Gastroesophageal sphincter (tissue), 3 donors: ENCODE measurements around the gene IGF2R.

ENCODE experiments used
- EP300 ChIP-seq: sonication (generic); formaldehyde crosslinking; IDR thresholded peaks from one replicate; pipeline ENCODE4 v1.6.1; 2017; ENCODE audit warnings: antibody characterized with exemption, mild to moderate bottlenecking
- POLR2A ChIP-seq, 2 donors: fragments of 450-650 bp; IDR thresholded peaks; one replicate each; pipeline ENCODE4 v1.6.1; 2017; ENCODE audit warnings: antibody characterized with exemption in 2 of 2, mild to moderate bottlenecking in 2 of 2, moderate library complexity in 1 of 2
- POLR2AphosphoS5 ChIP-seq: sonication (generic); formaldehyde crosslinking; IDR thresholded peaks from one replicate; pipeline ENCODE4 v1.6.1; 2017; ENCODE audit warnings: antibody characterized with exemption
- TF ChIP-seq, protein P1 (sequence below), 4 experiments: fragments of 200-600 bp in 2 of 4; fragments of 450-650 bp in 2 of 4; sonication (generic) in 1 of 4; IDR thresholded peaks; one replicate each; pipeline ENCODE4 v1.5.1; 2017 to 2019; ENCODE audit warnings: antibody characterized with exemption in 4 of 4, mild to moderate bottlenecking in 2 of 4, moderate library complexity in 2 of 4

DNA sequence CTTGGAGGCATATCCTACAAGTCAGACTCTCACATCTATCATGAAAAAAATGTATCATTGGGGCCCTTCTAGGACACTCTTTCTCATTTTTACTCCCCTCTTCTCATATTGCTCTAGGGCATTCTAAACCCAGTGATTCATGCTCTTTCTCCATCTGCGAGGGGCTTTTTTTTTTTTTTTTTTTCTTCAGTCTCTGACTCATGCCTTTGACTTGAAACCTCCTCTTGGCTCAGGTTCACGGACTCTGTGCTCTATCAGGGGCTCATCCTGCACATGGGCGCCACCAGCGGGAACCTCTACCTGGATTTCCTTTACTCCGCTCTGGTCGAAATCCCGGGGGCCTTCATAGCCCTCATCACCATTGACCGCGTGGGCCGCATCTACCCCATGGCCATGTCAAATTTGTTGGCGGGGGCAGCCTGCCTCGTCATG, 170.6 kb downstream of the IGF2R start:
- TF ChIP-seq, protein P1, sequence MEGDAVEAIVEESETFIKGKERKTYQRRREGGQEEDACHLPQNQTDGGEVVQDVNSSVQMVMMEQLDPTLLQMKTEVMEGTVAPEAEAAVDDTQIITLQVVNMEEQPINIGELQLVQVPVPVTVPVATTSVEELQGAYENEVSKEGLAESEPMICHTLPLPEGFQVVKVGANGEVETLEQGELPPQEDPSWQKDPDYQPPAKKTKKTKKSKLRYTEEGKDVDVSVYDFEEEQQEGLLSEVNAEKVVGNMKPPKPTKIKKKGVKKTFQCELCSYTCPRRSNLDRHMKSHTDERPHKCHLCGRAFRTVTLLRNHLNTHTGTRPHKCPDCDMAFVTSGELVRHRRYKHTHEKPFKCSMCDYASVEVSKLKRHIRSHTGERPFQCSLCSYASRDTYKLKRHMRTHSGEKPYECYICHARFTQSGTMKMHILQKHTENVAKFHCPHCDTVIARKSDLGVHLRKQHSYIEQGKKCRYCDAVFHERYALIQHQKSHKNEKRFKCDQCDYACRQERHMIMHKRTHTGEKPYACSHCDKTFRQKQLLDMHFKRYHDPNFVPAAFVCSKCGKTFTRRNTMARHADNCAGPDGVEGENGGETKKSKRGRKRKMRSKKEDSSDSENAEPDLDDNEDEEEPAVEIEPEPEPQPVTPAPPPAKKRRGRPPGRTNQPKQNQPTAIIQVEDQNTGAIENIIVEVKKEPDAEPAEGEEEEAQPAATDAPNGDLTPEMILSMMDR (IDR thresholded peaks at IDR 0.05): no peak
- TF ChIP-seq EP300: no peak
- no peak for TF ChIP-seq POLR2A (IDR thresholded peaks at IDR 0.05)
- TF ChIP-seq POLR2AphosphoS5: no peak
